GM18505 (cell line): ENCODE results near the gene CD86.

Experiments used
- ATAC-seq: cut with Tn5 transposase; IDR thresholded peaks from one replicate; pipeline ENCODE4 v1.9.1; 2021; ENCODE audit not compliant: unreplicated experiment
- POLR2A ChIP-seq: IDR thresholded peaks from 4 replicates; pipeline ENCODE4 v1.6.1; 2011; ENCODE audit warnings: borderline replicate concordance; ENCODE audit not compliant: insufficient read depth, insufficient read length; ENCODE audit errors: extremely low read depth

CD86 gene

GRCh38 chr3:122169911-122170310 lies 114.7 kb downstream of the CD86 start:
- no peak for ATAC-seq
- TF ChIP-seq POLR2A = no peak
